IPS DF 19.7 (cell line): ENCODE data around the gene COL10A1.
"Not testable (repeated sequence)": the region's sequence is repeated elsewhere in the genome, so short reads cannot be mapped to it uniquely, and the experiment has no call there.

Source experiments
- DNase-seq: peaks from one replicate; pipeline ENCODE4 v3.0.0-alpha.2; 2013; ENCODE audit warnings: low read depth, low spot score

COL10A1 gene

DNA sequence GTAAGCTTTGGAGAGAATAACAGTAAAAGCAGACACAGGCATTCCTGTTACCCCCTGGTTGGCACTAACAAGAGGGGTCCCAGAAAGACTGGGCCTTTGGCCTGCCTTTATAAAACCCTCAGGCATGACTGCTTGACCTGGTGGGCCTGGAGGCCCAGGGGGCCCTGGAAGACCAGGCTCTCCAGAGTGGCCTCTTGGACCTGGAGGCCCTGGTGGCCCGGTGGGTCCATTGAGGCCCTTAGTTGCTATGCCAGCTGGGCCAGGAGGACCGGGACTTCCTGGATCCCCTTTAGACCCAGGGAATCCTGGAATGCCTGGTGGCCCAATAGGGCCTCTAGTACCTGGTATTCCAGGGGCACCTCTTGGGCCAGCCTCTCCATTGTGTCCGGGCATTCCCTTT lies 5.5 kb downstream of the COL10A1 start:
- no peak for DNase-seq

DNA sequence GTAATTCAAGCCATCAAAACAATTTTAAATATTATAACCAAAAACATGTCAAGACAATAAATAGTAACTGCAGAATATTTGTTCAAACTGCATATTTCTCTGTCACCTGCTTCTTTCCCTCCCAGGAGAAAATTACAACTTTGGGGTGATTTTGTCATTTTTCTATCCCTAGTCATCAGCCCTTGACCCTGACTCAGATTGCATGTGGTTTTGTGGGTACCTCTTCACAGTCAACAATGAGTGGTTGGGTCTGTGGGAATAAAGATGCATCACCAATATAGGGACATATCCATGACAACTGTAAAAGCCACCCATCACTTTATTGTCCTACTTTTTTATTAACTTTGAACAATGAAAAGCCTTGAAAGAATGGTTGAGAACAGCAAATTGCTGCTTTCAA lies 7.3 kb downstream of the COL10A1 start:
- no peak for DNase-seq

- no peak for DNase-seq
Measured at GRCh38 chr6:116115781-116116180, 10.2 kb downstream of the COL10A1 start.

DNA sequence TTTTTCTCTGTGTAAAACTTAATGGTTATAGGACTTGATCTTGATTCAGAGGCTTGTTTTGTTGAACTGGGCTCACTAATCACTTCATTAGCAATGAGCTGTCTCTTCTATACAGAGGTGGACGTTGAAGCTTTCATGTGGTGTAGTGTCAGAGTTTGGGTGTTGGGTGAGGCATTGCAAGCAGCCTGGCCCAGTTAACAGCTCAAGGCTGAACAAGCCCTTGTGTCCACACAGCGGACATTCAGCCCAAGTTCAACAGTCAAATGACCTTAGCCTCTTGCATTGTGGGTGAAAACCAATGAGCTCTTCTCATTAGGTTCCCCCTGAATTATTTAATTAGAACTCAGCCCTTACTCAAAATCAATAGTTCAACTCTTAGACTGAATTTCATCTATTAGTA lies 12.5 kb downstream of the COL10A1 start:
- DNase-seq, result no peak

DNA sequence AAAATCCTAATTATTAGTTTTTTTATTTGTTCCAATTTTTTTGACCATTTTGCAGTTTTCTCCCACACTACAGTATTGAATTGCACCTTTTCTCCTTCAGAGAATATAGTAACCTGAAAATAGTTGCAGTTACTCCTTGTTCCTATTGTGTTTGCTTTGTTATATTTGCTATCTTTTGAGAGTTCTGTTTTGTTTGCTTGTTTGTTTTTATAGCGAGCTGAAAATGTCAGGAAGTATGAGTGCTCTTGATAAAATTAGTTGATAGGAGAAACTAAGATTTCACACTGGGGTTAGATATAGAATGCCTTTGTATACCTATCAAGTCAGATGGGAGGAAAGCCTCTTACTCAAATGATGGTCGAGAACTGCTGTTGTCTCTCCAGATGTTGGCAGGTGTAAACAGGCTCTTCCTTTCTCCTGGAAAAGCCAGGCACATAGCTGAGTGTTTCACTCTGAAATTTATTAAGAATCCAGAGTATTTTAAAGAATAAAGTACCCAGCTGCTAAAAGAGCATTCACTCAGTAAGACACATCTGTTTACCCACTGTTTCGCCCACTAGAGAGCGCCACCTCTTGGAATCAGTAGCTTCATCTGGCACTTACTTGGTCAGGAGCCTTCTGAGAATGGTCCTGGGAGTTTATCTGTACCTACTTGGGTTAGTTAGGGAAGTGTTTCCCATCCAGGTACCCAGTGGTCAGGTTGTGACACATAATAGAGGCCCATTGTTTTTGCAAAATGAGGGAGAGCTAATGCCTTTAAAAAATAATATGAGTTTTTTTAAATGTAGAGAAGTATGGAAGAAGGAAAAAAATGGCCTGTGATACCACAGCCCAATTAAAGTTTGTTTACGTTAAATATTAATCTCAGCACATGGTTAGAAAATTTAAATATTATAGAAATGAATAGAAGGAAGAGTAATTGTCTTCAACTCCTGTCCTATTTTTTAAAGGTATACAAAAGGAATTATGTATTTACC lies 14.1 kb downstream of the COL10A1 start:
- DNase-seq, result no peak

DNA sequence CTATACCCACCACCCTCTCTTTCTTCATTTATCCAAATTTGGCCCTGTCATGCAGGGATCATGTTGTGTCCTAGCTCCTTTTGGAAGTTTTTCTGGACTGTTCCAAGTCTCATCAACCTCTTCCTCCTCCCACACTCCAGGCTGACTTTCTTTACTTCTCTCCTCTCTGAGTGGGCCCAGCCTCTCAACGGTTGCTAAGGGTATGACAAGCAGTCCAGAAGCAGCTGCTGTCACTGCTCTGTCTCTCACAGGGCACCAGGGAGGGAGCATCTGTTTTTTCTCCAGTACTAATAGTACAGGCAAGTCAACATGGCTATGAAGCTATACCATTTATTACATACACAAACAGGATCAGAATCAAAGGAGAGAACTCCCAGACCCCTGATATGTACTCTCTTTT lies 17.1 kb downstream of the COL10A1 start:
- no peak for DNase-seq

GRCh38 chr6:116106146-116106545 lies 19.8 kb downstream of the COL10A1 start:
- no peak for DNase-seq

GRCh38 chr6:116105247-116105646 lies 20.7 kb downstream of the COL10A1 start:
- DNase-seq, result no peak

DNA sequence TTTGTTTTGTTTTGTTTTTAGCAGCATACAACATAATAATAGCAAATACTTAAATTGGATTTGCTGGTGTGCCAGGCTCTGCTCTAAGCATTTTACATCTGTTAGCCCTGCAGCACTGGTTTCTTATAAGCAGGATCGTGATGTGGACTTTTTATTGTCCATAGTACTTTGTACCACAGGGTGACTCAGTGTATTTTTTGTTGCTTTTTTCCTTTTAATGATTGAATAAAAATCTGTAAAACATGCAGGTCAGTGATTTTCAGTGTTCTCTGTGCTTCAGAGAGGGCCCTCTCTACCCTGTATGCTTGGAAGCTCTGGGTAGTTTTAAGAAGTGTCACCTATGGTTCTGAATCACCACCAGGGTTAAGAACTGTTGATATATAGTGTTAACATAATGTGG lies 21.3 kb downstream of the COL10A1 start:
- no peak for DNase-seq

GRCh38 chr6:116102873-116103272 lies 23.1 kb downstream of the COL10A1 start:
- DNase-seq, result no peak

GRCh38 chr6:116101790-116102189 lies 24.1 kb downstream of the COL10A1 start:
- no peak for DNase-seq

- no peak for DNase-seq
Measured at GRCh38 chr6:116101302-116101718, 24.6 kb downstream of the COL10A1 start.

GRCh38 chr6:116100419-116101301 lies 25.3 kb downstream of the COL10A1 start, which contains the start of gene NT5DC1:
Gene NT5DC1, plus strand, starts transcription at chr6:116100853. Its CDS starts 78 bp downstream, at chr6:116100931.
- no peak for DNase-seq

DNA sequence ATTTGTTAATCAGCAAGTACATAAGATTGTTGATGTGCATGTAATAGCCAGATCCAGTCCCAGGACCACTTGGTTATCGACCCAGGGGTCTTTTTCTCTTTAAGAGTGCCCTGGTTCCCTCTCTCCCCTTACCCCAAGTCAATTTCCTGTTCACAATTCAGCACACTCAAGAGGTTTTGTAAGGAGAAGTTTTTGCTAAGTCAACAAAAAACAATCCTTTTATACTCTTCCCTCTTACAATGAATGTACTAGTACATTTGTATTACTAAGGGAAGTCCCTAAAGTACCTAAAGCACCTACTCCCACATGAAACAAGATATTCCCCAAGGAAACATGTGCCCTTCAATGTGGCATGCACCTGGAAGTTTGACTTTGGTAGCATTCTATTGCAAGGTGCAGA lies 26.9 kb downstream of the COL10A1 start:
- DNase-seq, result no peak

DNA sequence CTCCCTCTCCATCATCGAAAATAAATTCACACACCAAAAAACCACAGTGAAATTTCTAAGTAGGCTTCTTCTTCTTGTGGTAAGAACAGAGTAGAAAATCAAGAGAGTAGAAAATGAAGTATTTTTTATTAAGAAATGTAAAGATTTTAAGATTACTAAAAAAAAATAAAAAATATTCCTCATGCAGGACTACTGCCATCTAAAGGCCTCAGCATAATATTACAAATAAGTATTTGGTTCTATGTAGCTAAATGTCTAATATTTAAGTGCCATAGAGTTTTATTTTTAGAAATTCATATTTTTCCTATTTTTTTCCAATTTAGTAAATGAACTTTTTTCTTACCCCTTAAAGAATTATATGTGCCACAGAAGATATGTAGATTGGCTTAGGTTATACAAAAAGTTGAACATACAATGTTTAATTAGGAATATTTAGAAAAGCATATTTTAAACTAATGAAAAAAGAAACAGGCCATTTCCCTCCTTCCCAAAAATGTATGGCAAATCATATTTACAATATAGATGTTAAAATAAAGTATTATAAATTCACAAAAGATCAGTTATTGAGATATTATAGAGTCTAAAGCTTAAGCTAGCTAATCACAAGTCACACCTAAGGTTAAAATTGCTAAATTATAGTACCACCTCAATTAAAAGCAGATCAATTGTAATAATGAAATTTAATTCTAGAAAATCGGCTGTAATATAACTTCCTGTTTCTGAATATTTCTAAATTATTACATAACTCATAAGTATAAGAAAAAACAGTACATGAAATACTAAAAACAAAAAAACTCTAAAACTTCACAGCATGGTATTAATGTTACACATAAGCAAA lies 28.7 kb downstream of the COL10A1 start:
- DNase-seq, result no peak

DNA sequence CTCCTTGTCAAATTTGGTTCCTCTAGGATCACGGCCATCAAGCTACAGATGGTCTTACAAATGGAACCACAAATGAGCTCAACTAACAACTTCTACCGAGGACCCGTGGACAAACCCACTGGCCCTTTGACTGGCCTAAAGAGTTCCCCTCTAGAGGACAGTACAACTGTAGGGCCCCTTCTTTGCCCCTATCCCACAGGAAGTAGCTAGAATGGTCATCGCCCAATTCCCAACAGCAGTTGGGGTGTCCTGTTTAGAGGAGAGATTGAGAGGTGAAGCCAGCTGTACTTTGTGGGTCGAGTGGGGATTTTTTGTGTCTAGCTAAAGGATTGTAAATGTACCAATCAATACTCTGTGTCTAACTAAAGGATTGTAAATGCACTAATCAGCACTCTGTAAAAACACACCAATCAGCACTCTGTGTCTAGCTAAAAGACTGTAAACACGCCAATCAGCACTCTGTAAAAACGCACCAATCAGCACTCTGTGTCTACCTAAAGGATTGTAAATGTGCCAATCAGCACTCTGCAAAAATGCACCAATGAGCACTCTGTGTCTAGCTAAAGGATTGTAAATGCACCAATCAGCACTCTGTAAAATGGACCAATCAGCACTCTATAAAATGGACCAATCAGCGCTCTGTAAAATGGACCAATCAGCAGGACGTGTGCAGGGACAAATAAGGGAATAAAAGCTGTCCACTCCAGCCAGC lies 29.7 kb downstream of the COL10A1 start:
- not testable (repeated sequence) for DNase-seq

DNA sequence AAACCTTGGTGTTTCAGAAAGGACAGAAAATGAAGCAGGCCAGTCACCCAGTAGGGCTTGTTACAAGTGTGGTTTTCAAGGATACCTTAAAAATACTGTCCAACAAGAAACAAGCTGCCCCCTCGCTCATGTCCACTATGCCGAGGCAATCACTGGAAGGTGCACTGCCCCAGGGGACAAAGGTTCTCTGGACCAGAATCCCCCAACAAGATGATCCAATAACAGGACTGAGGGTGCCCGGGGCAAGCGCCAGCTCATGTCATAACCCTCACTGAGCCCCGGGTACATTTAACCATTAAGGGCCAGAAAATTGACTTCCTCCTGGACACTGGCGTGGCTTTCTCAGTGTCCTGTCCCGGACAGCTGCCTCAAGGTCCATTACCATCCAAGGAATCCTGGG lies 31.9 kb downstream of the COL10A1 start:
- no peak for DNase-seq

- DNase-seq, result no peak
Measured at GRCh38 chr6:116090251-116090650, 35.7 kb downstream of the COL10A1 start.

DNA sequence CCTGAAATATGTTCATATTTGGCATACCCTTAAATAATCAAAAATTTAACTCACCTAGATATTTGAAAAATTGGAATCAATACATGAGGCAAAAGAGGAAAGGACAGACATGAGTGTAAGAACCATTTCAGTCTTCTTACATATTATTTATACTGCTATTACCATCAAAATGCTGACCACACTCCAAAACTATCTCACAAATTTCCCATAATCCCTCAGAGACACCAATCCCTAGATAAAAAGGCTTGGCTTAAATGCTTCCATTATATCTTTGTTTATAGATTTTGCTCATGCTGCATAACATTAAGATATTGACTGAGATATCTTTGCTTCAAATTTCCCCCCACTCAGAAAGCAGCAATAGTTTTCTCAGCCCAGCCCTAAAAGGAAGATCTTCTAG lies 37.0 kb downstream of the COL10A1 start:
- DNase-seq, result no peak

DNA sequence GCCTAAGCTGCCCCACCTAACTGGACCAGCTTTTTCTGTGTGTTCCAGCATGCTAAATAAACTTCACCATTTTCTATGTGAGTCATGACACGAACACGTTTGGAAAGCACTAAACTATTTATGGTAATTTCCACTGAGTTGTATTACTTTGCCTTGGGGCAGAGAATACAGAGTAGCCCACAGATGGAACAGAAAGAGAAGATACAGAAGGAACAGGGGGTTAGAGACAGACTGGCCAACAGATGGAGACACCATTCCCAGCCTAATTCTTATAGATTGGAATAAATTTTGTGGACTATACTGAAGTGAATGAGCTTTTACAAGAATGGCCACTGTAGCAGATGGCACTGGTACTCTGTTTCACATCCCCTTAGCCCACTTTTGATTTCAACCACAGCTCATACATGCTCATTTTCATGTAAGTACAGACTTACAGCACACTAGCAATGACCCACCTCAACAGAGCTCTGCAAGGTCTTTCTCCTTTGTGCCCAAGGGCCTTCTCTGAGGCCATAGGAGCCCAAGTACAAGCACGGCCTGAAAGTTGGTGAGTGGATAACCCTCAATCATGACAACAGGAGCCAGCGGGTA lies 38.4 kb downstream of the COL10A1 start:
- no peak for DNase-seq
